ENCODE results near the gene ADNP.

- TF ChIP-seq POLR2AphosphoS5 (IDR thresholded peaks at IDR 0.05) (no peak), POLR2A (IDR thresholded peaks at IDR 0.05) (no peak)
- TF ChIP-seq, protein P1, sequence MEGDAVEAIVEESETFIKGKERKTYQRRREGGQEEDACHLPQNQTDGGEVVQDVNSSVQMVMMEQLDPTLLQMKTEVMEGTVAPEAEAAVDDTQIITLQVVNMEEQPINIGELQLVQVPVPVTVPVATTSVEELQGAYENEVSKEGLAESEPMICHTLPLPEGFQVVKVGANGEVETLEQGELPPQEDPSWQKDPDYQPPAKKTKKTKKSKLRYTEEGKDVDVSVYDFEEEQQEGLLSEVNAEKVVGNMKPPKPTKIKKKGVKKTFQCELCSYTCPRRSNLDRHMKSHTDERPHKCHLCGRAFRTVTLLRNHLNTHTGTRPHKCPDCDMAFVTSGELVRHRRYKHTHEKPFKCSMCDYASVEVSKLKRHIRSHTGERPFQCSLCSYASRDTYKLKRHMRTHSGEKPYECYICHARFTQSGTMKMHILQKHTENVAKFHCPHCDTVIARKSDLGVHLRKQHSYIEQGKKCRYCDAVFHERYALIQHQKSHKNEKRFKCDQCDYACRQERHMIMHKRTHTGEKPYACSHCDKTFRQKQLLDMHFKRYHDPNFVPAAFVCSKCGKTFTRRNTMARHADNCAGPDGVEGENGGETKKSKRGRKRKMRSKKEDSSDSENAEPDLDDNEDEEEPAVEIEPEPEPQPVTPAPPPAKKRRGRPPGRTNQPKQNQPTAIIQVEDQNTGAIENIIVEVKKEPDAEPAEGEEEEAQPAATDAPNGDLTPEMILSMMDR (IDR thresholded peaks at IDR 0.05): no peak
Measured at GRCh38 chr20:50866831-50867230, 64.4 kb downstream of the ADNP start.

Measured in gastroesophageal sphincter (tissue), 3 donors.